Esophagus muscularis mucosa (tissue), 3 donors: ENCODE data around the gene MT1G.

Source experiments
- POLR2A ChIP-seq: fragments of 450-650 bp; IDR thresholded peaks from one replicate; pipeline ENCODE4 v1.6.1; 2017; ENCODE audit warnings: antibody characterized with exemption, moderate library complexity, mild to moderate bottlenecking, low read depth
- TF ChIP-seq, protein P1 (sequence below), 3 experiments: fragments of 200-600 bp in 2 of 3; fragments of 450-650 bp in 1 of 3; sonication (generic) in 2 of 3; IDR thresholded peaks; one replicate each; pipeline ENCODE4 v1.5.1; 2017 to 2019; ENCODE audit warnings: antibody characterized with exemption in 3 of 3, mild to moderate bottlenecking in 2 of 3, moderate library complexity in 1 of 3

- no peak for TF ChIP-seq POLR2A
- TF ChIP-seq, protein P1, sequence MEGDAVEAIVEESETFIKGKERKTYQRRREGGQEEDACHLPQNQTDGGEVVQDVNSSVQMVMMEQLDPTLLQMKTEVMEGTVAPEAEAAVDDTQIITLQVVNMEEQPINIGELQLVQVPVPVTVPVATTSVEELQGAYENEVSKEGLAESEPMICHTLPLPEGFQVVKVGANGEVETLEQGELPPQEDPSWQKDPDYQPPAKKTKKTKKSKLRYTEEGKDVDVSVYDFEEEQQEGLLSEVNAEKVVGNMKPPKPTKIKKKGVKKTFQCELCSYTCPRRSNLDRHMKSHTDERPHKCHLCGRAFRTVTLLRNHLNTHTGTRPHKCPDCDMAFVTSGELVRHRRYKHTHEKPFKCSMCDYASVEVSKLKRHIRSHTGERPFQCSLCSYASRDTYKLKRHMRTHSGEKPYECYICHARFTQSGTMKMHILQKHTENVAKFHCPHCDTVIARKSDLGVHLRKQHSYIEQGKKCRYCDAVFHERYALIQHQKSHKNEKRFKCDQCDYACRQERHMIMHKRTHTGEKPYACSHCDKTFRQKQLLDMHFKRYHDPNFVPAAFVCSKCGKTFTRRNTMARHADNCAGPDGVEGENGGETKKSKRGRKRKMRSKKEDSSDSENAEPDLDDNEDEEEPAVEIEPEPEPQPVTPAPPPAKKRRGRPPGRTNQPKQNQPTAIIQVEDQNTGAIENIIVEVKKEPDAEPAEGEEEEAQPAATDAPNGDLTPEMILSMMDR (IDR thresholded peaks at IDR 0.05): no peak
These were observed 40.9 kb upstream of the MT1G start for GRCh38 chr16:56708525-56709442.
